Skeletal muscle satellite cell (primary cell): ENCODE data around the gene MYH16.

ENCODE experiments used
- H3K27me3 ChIP-seq: 2 replicates; pipeline ENCODE4 v1.7.0; 2013; ENCODE audit warnings: low read length; ENCODE audit not compliant: control insufficient read depth, insufficient read depth
- H3K36me3 ChIP-seq: 2 replicates; pipeline ENCODE4 v1.7.0; 2013; ENCODE audit warnings: mild to moderate bottlenecking, control low read depth, low read length; ENCODE audit not compliant: insufficient read depth
- H3K4me1 ChIP-seq: 2 replicates; pipeline ENCODE4 v1.7.0; 2013; ENCODE audit warnings: low read length; ENCODE audit not compliant: control insufficient read depth, insufficient read depth
- H3K4me2 ChIP-seq: 2 replicates; pipeline ENCODE4 v1.7.0; 2013; ENCODE audit warnings: mild to moderate bottlenecking, low read length
- H3K4me3 ChIP-seq: 2 replicates; pipeline ENCODE4 v1.7.0; 2013; ENCODE audit warnings: low read length
- H3K9ac ChIP-seq: 2 replicates; pipeline ENCODE4 v1.7.0; 2013; ENCODE audit warnings: mild to moderate bottlenecking, low read depth, low read length, moderate library complexity
- H3K9me3 ChIP-seq: replicated peaks from 2 replicates; pipeline ENCODE4 v1.7.0; 2013; ENCODE audit warnings: mild to moderate bottlenecking, control low read depth, low read length

MYH16 gene

GRCh38 chr7:99359465-99360154 is 87.0 kb downstream of the MYH16 start:
- Histone ChIP-seq H3K9me3 (no peaks in the 10 kb centered on the region), H3K27me3 (no peaks in the 10 kb centered on the region), H3K9ac (no peak overlapping the region), H3K4me1 (no peaks in the 10 kb centered on the region), H3K36me3 (peaks cover 58% of the 10 kb centered on the region), H3K4me2 (no peak overlapping the region), H3K4me3 (no peak overlapping the region)
